Lower lobe of right lung (tissue), 2 donors: ENCODE data around the gene UNC13B. TPM values are rescaled to one million over a fixed set of nuclear protein-coding genes. Genes with fewer than 3 reads are reported as not detected.
"Not testable (repeated sequence)": the region's sequence is repeated elsewhere in the genome, so short reads cannot be mapped to it uniquely, and the experiment has no call there.

Experiments used
- ATAC-seq, 2 donors: fragments of 200-7000 bp; cut with Tn5 transposase; one replicate each; pipeline ENCODE4 v1.9.1; 2020 to 2022; ENCODE audit warnings: mild to moderate bottlenecking in 2 of 2, moderate library complexity in 2 of 2
- DNase-seq: peaks from one replicate; pipeline ENCODE4 v3.0.0-alpha.2; 2020
- H3K27ac ChIP-seq: fragments of 200-600 bp; one replicate; pipeline ENCODE4 v1.8.0; 2022
- H3K27me3 ChIP-seq: fragments of 200-600 bp; one replicate; pipeline ENCODE4 v1.8.0; 2022; ENCODE audit warnings: low read depth
- H3K36me3 ChIP-seq: fragments of 200-600 bp; one replicate; pipeline ENCODE4 v1.8.0; 2022; ENCODE audit warnings: mild to moderate bottlenecking
- H3K4me1 ChIP-seq: fragments of 200-600 bp; one replicate; pipeline ENCODE4 v1.8.0; 2022
- H3K4me3 ChIP-seq: fragments of 200-600 bp; one replicate; pipeline ENCODE4 v1.8.0; 2022; ENCODE audit warnings: mild to moderate bottlenecking
- H3K9me3 ChIP-seq: fragments of 200-600 bp; one replicate; pipeline ENCODE4 v1.8.0; 2022
- intact Hi-C: fragments of 100-400 bp; cut with DNase I; formaldehyde crosslinking; loops from one replicate; pipeline ENCODE4 v1.11.0; 2022
- total RNA-seq: library from RNA; stranded (reverse); fragmentation: NEBNext Ultra II Directional; extraction: Animal tissue kit (Norgen Biotek cat#: 25700); gene quantifications from one replicate; pipeline ENCODE4 v1.2.1, GENCODE V29; 2021
- TF ChIP-seq, protein P1 (sequence below): fragments of 200-600 bp; IDR thresholded peaks from one replicate; pipeline ENCODE4 v1.8.0; 2022; ENCODE audit warnings: antibody characterized with exemption, mild to moderate bottlenecking
- donor health status: DM: no; HTN: yes; CAD: no; lungs with severe emphysema.

UNC13B gene
- total RNA-seq, 1 donor from 2014 or later, result 87.9 TPM

DNA sequence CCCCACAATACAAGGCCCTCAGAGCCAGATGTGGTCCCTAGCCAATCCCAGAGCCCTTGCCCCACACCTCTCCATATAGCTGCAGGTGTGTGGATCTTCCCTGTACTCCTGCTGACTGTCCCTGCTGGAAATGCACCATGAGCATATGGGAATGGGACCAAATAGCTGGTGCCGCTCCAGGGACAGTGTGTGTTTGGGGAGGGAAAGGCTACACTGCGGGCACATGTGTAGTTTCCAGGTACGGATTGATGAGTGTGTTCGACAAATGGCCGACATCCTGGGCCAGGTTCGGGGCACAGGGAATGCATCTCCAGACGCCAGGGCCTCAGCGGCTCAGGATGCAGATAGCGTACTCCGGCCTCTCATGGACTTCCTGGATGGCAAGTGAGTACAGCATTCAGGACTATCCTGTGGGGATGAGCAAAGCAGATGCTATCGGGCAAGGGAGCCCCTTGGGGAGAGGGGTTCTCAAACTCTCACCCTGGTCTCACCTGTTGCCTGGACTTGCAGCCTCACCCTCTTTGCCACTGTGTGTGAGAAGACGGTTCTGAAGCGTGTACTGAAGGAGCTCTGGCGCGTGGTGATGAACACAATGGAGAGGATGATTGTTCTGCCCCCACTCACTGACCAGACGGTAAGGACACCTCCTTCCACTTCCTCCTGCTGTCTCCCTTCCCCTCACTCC is 237.0 kb downstream of the UNC13B start:
- Histone ChIP-seq H3K9me3 (no peaks in the 10 kb centered on the region), H3K27me3 (no peaks in the 10 kb centered on the region), H3K36me3 (peaks cover 100% of the 10 kb centered on the region), H3K27ac (no peak overlapping the region), H3K4me3 (no peak overlapping the region), H3K4me1 (no peaks in the 10 kb centered on the region)
- intact Hi-C loops, result no loop called here
- TF ChIP-seq, protein P1, sequence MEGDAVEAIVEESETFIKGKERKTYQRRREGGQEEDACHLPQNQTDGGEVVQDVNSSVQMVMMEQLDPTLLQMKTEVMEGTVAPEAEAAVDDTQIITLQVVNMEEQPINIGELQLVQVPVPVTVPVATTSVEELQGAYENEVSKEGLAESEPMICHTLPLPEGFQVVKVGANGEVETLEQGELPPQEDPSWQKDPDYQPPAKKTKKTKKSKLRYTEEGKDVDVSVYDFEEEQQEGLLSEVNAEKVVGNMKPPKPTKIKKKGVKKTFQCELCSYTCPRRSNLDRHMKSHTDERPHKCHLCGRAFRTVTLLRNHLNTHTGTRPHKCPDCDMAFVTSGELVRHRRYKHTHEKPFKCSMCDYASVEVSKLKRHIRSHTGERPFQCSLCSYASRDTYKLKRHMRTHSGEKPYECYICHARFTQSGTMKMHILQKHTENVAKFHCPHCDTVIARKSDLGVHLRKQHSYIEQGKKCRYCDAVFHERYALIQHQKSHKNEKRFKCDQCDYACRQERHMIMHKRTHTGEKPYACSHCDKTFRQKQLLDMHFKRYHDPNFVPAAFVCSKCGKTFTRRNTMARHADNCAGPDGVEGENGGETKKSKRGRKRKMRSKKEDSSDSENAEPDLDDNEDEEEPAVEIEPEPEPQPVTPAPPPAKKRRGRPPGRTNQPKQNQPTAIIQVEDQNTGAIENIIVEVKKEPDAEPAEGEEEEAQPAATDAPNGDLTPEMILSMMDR, result no peak
- ATAC-seq (no peak), DNase-seq (no peak)

DNA sequence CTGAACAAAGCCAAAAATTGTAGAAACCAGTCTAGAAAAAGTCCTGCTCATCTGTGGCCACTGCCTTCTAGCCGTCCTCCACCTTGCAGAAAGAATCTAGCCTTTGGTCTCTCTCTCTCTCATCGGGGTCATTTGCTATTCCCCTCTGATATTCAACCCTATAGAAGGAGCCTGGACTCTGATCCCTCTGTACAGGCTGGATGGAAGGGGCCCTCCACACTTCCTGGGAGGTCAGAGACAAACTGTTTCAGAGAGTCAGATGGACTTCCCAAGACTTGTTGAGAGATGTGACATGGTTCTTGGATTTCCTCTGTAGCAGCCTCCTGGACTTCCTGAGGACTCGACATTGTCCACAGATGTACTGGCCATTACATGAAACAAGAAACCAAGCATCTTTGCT is 243.1 kb downstream of the UNC13B start:
- Histone ChIP-seq H3K27me3 (no peaks in the 10 kb centered on the region), H3K4me3 (no peak overlapping the region), H3K9me3 (no peaks in the 10 kb centered on the region), H3K4me1 (no peaks in the 10 kb centered on the region), H3K27ac (no peak overlapping the region), H3K36me3 (peaks cover 58% of the 10 kb centered on the region)
- TF ChIP-seq, protein P1, result no peak
- no peak for ATAC-seq
- intact Hi-C loops, result no loop called here
- no peak for DNase-seq

DNA sequence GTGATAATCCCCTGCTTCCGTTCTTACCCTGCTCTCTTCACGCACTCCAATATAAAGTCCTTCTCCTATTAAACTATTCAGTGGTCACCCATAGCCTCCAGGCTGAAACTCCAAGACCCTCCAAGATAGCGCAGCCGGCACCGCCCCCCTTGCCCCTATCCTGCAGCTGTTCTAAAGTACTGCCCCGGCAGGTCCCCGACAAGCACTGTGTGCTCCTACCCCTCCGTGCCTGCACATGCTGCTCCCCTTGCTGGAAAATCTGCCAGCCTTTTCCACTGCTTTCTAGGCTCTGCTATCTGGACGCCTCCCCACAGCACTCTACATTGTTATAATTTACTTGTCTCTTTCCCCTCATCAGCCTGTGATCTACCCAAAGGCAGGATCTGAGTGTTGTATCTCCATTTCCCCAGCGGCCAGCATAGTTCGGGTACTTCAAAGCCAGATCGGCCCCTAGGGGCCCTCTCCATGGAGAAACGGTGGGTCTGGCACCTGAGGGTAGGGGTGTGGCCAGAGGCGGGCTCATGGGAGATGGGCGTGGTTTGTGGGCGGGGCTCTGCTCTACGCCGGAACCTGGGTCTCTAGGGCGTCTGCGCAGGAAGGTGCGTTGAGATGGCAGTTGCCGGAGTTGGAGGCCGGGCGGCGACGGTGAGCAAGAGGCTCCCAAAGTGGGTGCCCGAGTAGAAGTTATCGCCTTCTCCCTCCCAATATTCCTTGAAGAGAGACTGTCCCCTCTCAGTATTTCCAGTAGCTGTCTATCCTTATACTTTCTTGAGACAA is 244.6 kb downstream of the UNC13B start:
- intact Hi-C loops, result no loop called here
- Histone ChIP-seq H3K36me3 (peaks cover 43% of the 10 kb centered on the region), H3K27ac (no peak overlapping the region), H3K9me3 (no peaks in the 10 kb centered on the region), H3K4me1 (no peaks in the 10 kb centered on the region), H3K4me3 (peak overlapping the region; percentile 19), H3K27me3 (no peaks in the 10 kb centered on the region)
- ATAC-seq (peak; percentile 81 to 90), DNase-seq (peak; percentile 73)
- TF ChIP-seq, protein P1, result no peak

DNA sequence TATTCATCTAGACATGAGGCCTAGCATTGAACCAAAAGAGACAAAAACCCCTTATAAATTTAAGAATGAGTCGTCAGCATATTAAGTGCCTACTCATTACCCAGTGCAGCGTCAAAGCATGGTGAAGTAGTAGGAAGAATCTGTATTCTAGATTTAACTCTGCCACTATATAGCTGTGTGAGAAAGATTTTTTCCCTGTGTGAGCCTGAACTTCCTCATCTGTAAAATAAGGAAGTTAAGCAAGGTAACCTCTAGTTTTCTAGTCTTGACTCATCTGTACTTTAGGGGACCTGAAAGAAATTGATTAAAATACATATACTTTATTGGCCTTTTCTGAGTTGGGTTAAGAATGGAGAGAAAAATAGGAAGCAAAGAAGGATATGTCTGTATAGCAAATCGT is 246.0 kb downstream of the UNC13B start:
- ATAC-seq (peak; percentile 17 to 33), DNase-seq (no peak)
- Histone ChIP-seq H3K9me3 (no peaks in the 10 kb centered on the region), H3K4me1 (no peaks in the 10 kb centered on the region), H3K4me3 (no peak overlapping the region), H3K27me3 (no peaks in the 10 kb centered on the region), H3K36me3 (peaks cover 28% of the 10 kb centered on the region), H3K27ac (no peak overlapping the region)
- intact Hi-C loops, result no loop called here
- TF ChIP-seq, protein P1, result no peak

DNA sequence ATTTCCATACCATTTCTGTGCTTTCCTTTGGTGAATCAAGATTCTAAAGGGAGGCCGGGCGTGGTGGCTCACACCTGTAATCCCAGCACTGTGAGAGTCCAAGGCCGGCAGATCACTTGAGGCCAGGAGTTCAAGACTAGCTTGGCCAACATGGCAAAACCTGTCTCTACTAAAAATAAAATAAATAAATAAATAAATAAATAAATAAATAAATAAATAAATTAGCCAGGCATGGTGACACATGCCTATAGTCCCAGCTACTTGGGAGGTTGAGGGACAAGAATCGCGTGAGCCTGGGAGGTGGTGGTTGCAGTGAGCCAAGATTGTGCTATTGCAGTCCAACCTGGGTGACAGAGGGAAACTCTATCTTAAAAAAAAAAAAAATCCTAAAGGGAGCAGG is 247.6 kb downstream of the UNC13B start:
- H3K4me3 ChIP-seq, DNase-seq, H3K27ac ChIP-seq, intact Hi-C loops, ATAC-seq, H3K4me1 ChIP-seq, H3K27me3 ChIP-seq, H3K9me3 ChIP-seq: not testable (repeated sequence)
- peaks cover 12% of the 10 kb centered on the region for H3K36me3 ChIP-seq

DNA sequence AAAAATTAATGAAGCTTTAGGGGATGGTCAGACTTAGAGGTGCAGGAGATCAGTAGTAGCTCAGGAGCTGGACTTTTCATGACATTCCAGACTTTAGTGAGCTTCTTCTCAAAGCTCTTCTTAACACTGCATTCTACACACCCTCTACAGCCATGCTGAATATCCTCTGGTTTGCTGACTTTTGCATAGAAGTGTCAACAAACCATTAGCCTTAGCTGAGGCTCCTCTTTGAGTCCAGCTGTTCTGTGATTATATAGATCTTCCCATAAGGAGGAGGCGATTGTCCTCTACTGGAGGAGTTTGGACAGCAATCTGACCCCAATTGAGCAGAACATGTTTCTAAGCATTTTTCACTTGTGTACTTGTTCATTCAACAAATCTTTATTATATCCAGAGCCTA is 253.1 kb downstream of the UNC13B start:
- no peaks in the 10 kb centered on the region for H3K27me3 ChIP-seq
- H3K36me3 ChIP-seq, result no peaks in the 10 kb centered on the region
- no peak overlapping the region for H3K27ac ChIP-seq
- TF ChIP-seq, protein P1, result no peak
- ATAC-seq, result no peak
- no peak overlapping the region for H3K4me3 ChIP-seq
- DNase-seq, result no peak
- no peaks in the 10 kb centered on the region for H3K9me3 ChIP-seq
- intact Hi-C loops, result no loop called here
- H3K4me1 ChIP-seq, result no peaks in the 10 kb centered on the region
